Osteoblast (primary cell): ENCODE measurements around the gene NPRL2. TPM values are rescaled to one million over a fixed set of nuclear protein-coding genes. Genes with fewer than 3 reads are reported as not detected.

ENCODE experiments used
- DNase-seq: peaks from one replicate; pipeline ENCODE4 v3.0.0; 2011; ENCODE audit warnings: low spot score, mixed read lengths; ENCODE audit not compliant: insufficient read length; ENCODE audit errors: missing footprints
- H2AFZ ChIP-seq: 2 replicates; pipeline ENCODE4 v1.6.0; 2011; ENCODE audit warnings: mild to moderate bottlenecking, low read length
- H3K27ac ChIP-seq: 2 replicates; pipeline ENCODE4 v1.5.1; 2011; ENCODE audit warnings: mild to moderate bottlenecking, low read depth, low read length, moderate library complexity
- H3K27me3 ChIP-seq: 2 replicates; pipeline ENCODE4 v1.6.0; 2012; ENCODE audit warnings: mild to moderate bottlenecking, control low read depth, inconsistent platforms, low read length, moderate library complexity; ENCODE audit not compliant: insufficient read depth
- H3K36me3 ChIP-seq: 2 replicates; pipeline ENCODE4 v1.5.1; 2011; ENCODE audit warnings: mild to moderate bottlenecking, low read length, control low read depth, moderate library complexity; ENCODE audit not compliant: insufficient read depth
- H3K4me1 ChIP-seq: 2 replicates; pipeline ENCODE4 v1.5.1; 2011; ENCODE audit warnings: mild to moderate bottlenecking, low read length, control low read depth, moderate library complexity; ENCODE audit not compliant: insufficient read depth
- H3K4me2 ChIP-seq: 2 replicates; pipeline ENCODE4 v1.6.0; 2011; ENCODE audit warnings: mild to moderate bottlenecking, low read length; ENCODE audit not compliant: insufficient read depth
- H3K4me3 ChIP-seq: fragments of 200-600 bp; sonication (generic); 3 replicates; pipeline ENCODE4 v1.5.1; 2012; ENCODE audit warnings: mild to moderate bottlenecking, low read length, inconsistent platforms; ENCODE audit not compliant: insufficient read depth
- H3K79me2 ChIP-seq: 2 replicates; pipeline ENCODE4 v1.6.0; 2012; ENCODE audit warnings: mild to moderate bottlenecking, low read length, control low read depth, inconsistent platforms; ENCODE audit not compliant: insufficient read depth
- H3K9me3 ChIP-seq: 2 replicates; pipeline ENCODE4 v1.5.1; 2011; ENCODE audit warnings: low read depth, low read length, control low read depth
- H4K20me1 ChIP-seq: 2 replicates; pipeline ENCODE4 v1.6.0; 2012; ENCODE audit warnings: mild to moderate bottlenecking, low read length, control low read depth; ENCODE audit not compliant: insufficient read depth
- total RNA-seq: library from RNA; depleted of rRNA; stranded (reverse); fragments of >200 nt; gene quantifications from 2 replicates; pipeline ENCODE4 v1.2.3, GENCODE V29; 2012
- TF ChIP-seq, protein P1 (sequence below): IDR thresholded peaks from 2 replicates; pipeline ENCODE4 v1.5.1; 2011; ENCODE audit warnings: mild to moderate bottlenecking, low read depth, low read length, moderate library complexity; ENCODE audit errors: extremely low read depth

NPRL2 gene
- 21.7 and 22.1 TPM in 2 replicates for total RNA-seq

GRCh38 chr3:50350527-50351322 is at the start of gene NPRL2, which contains the start of gene CYB561D2:
TSS of gene NPRL2 (minus strand) at chr3:50350775. CDS start at chr3:50350652, 123 bp downstream.
TSS of gene CYB561D2 (plus strand) at chr3:50350862. CDS start at chr3:50351434, 572 bp downstream.
- no peaks in the 10 kb centered on the region for H3K27me3 ChIP-seq
- TF ChIP-seq, protein P1, sequence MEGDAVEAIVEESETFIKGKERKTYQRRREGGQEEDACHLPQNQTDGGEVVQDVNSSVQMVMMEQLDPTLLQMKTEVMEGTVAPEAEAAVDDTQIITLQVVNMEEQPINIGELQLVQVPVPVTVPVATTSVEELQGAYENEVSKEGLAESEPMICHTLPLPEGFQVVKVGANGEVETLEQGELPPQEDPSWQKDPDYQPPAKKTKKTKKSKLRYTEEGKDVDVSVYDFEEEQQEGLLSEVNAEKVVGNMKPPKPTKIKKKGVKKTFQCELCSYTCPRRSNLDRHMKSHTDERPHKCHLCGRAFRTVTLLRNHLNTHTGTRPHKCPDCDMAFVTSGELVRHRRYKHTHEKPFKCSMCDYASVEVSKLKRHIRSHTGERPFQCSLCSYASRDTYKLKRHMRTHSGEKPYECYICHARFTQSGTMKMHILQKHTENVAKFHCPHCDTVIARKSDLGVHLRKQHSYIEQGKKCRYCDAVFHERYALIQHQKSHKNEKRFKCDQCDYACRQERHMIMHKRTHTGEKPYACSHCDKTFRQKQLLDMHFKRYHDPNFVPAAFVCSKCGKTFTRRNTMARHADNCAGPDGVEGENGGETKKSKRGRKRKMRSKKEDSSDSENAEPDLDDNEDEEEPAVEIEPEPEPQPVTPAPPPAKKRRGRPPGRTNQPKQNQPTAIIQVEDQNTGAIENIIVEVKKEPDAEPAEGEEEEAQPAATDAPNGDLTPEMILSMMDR = no peak
- H3K4me2 ChIP-seq = peak within 1 kb of the TSS; percentile 98
- peaks cover 28% of the 10 kb centered on the region for H3K4me1 ChIP-seq
- peaks cover 62% of the 10 kb centered on the region for H3K79me2 ChIP-seq
- peak within 1 kb of the TSS; percentile 97 for H3K4me3 ChIP-seq
- H4K20me1 ChIP-seq = peaks cover 38% of the 10 kb centered on the region
- no peaks in the 10 kb centered on the region for H3K9me3 ChIP-seq
- peak; percentile 98 for DNase-seq
- H2AFZ ChIP-seq = peak within 1 kb of the TSS; percentile 96
- H3K27ac ChIP-seq = peak within 1 kb of the TSS; percentile 80
- H3K36me3 ChIP-seq = peaks cover 48% of the 10 kb centered on the region

GRCh38 chr3:50396502-50396901 is 45.9 kb upstream of the NPRL2 start:
- Histone ChIP-seq H3K27ac (no peak overlapping the region), H4K20me1 (no peaks in the 10 kb centered on the region), H3K4me2 (no peak overlapping the region), H3K36me3 (no peaks in the 10 kb centered on the region), H3K4me3 (no peak overlapping the region), H2AFZ (no peak overlapping the region), H3K27me3 (peaks cover 6% of the 10 kb centered on the region), H3K9me3 (no peaks in the 10 kb centered on the region), H3K79me2 (no peaks in the 10 kb centered on the region), H3K4me1 (no peaks in the 10 kb centered on the region)
- TF ChIP-seq, protein P1 = no peak
- no peak for DNase-seq

- no peak overlapping the region for H3K27ac ChIP-seq
- H3K27me3 ChIP-seq = peaks cover 3% of the 10 kb centered on the region
- no peak overlapping the region for H3K4me2 ChIP-seq
- no peak for DNase-seq
- no peaks in the 10 kb centered on the region for H3K4me1 ChIP-seq
- H3K9me3 ChIP-seq = no peaks in the 10 kb centered on the region
- no peak overlapping the region for H3K4me3 ChIP-seq
- no peaks in the 10 kb centered on the region for H3K79me2 ChIP-seq
- H3K36me3 ChIP-seq = no peaks in the 10 kb centered on the region
- TF ChIP-seq, protein P1 = no peak
- no peak overlapping the region for H2AFZ ChIP-seq
- no peaks in the 10 kb centered on the region for H4K20me1 ChIP-seq
Measured at GRCh38 chr3:50395070-50395860, 44.7 kb upstream of the NPRL2 start.

GRCh38 chr3:50393061-50393460 is 42.5 kb upstream of the NPRL2 start:
- no peak for DNase-seq
- TF ChIP-seq, protein P1 = no peak
- no peaks in the 10 kb centered on the region for H3K79me2 ChIP-seq
- no peaks in the 10 kb centered on the region for H3K9me3 ChIP-seq
- no peaks in the 10 kb centered on the region for H3K4me1 ChIP-seq
- H4K20me1 ChIP-seq = no peaks in the 10 kb centered on the region
- H3K27ac ChIP-seq = no peak overlapping the region
- no peak overlapping the region for H3K4me2 ChIP-seq
- no peaks in the 10 kb centered on the region for H3K27me3 ChIP-seq
- no peak overlapping the region for H3K4me3 ChIP-seq
- H3K36me3 ChIP-seq = no peaks in the 10 kb centered on the region
- H2AFZ ChIP-seq = no peak overlapping the region
